ENCODE data around the gene DMC1.
A peak's percentile ranks its signal among the peaks of the same experiment; 100 is the strongest.

DMC1 gene

GRCh38 chr22:38503021-38503420, 67.0 kb downstream of the DMC1 start:
- DNase-seq: no peak
- Histone ChIP-seq H3K4me1 (ENCODE audit: control extremely low read depth in 1 of 4, control insufficient read depth in 4 of 4, insufficient read depth in 4 of 4, low read length in 3 of 4) (peaks cover 23 to 42% (median 28%) of the 10 kb centered on the region in 4 experiments), H3K9me3 (ENCODE audit: control extremely low read depth in 1 of 5, control insufficient read depth in 4 of 5, insufficient read depth in 2 of 5, low read depth in 1 of 5, low read length in 4 of 5) (no peaks in the 10 kb centered on the region), H3K4me3 (ENCODE audit: control insufficient read depth in 1 of 7, extremely low read depth in 1 of 7, insufficient read depth in 4 of 7, low read depth in 2 of 7, low read length in 6 of 7) (peak overlapping the region in 4 of 7 experiments; percentile 58 to 97 (median 96)), H3K27me3 (replicated peaks in 2 of 5; ENCODE audit: control insufficient read depth in 4 of 5, insufficient read depth in 5 of 5, low read length in 4 of 5) (no peaks in the 10 kb centered on the region), H3K27ac (ENCODE audit: insufficient read depth in 1 of 2, low read depth in 1 of 2, low read length in 2 of 2, poor library complexity in 1 of 2, severe bottlenecking in 2 of 2) (peak overlapping the region in 1 of 2 experiments; percentile 40), H3K36me3 (ENCODE audit: control insufficient read depth in 4 of 4, insufficient read depth in 4 of 4, low read length in 3 of 4) (peaks cover 17 to 60% (median 32%) of the 10 kb centered on the region in 4 experiments)
- POLR2A ChIA-PET: interaction anchor here (1.6 to 3.2 kb wide), 2 partner anchors 14 to 16 kb away, joined by 3 to 13 read pairs; no protein-coding TSS in a partner anchor
- CTCF ChIA-PET: interaction anchor here (0.6 to 2.5 kb wide), 4 partner anchors 10 to 703 kb away, joined by 4 to 13 read pairs (median 10); no protein-coding TSS in a partner anchor
- 27% methylated on average over 2 of the region's 4 CpGs for WGBS (ENCODE audit: insufficient coverage)

DNA sequence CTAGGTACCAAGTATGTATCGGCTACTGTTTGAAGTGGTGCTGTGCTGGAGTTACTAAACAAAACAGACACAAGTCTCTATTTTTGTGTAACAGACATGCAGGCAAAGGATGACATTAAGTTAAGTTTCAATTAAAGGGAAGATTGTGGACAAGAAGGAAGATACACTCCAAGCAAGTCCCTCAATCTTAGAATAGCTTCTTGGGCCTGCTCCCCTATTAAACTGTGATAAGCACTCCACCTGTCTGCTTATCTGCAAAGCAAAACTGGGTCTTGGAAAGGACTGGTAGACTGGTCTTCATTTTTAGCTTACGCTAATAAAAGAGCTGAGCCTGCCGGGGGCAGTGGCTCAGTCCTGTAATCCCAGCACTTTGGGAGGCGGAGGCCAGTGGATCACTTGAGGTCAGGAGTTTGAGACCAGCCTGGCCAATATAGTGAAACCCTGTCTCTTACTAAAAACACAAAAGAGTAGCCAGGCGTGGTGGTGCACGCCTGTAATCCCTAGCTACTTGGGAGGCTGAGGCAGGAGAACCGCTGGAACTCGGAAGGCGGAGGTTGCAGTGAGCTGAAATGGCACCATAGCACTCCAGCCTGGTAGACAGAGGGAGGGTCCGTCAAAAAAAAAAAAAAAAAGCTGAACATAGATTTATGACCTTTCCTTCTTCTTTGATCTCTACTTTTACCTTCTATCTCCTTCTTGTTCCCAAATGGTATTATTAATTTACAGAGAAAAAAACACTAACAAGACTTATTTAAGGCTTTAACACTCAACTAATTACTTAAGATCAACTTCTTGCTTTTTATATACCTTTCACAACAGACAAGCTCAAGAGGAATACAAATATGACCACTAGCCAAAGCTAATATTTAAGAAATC, 67.9 kb downstream of the DMC1 start:
- H3K9me3 ChIP-seq (ENCODE audit: control extremely low read depth in 1 of 5, control insufficient read depth in 4 of 5, insufficient read depth in 2 of 5, low read depth in 1 of 5, low read length in 4 of 5): no peaks in the 10 kb centered on the region
- 100% methylated on average over 7 of the region's 10 CpGs for WGBS (ENCODE audit: insufficient coverage)
- peak overlapping the region in 2 of 7 experiments; percentile 58 to 97 for H3K4me3 ChIP-seq (ENCODE audit: control insufficient read depth in 1 of 7, extremely low read depth in 1 of 7, insufficient read depth in 4 of 7, low read depth in 2 of 7, low read length in 6 of 7)
- no peaks in the 10 kb centered on the region for H3K27me3 ChIP-seq (replicated peaks in 2 of 5; ENCODE audit: control insufficient read depth in 4 of 5, insufficient read depth in 5 of 5, low read length in 4 of 5)
- CTCF ChIA-PET: interaction anchor here (0.6 to 2.5 kb wide), 7 partner anchors 9 to 704 kb away, joined by 3 to 13 read pairs (median 6); no protein-coding TSS in a partner anchor
- H3K27ac ChIP-seq (ENCODE audit: insufficient read depth in 1 of 2, low read depth in 1 of 2, low read length in 2 of 2, poor library complexity in 1 of 2, severe bottlenecking in 2 of 2): peak overlapping the region in 1 of 2 experiments; percentile 49
- DNase-seq: no peak
- POLR2A ChIA-PET: interaction anchor here (0.6 to 3.2 kb wide), 4 partner anchors 13 to 69 kb away, joined by 3 to 13 read pairs (median 3); no protein-coding TSS in a partner anchor
- H3K36me3 ChIP-seq (ENCODE audit: control insufficient read depth in 4 of 4, insufficient read depth in 4 of 4, low read length in 3 of 4): peaks cover 21 to 66% (median 40%) of the 10 kb centered on the region in 4 experiments
- peaks cover 23 to 40% (median 26%) of the 10 kb centered on the region in 4 experiments for H3K4me1 ChIP-seq (ENCODE audit: control extremely low read depth in 1 of 4, control insufficient read depth in 4 of 4, insufficient read depth in 4 of 4, low read length in 3 of 4)

GRCh38 chr22:38497869-38498268, 72.1 kb downstream of the DMC1 start:
- Histone ChIP-seq H3K4me3 (ENCODE audit: control insufficient read depth in 1 of 7, extremely low read depth in 1 of 7, insufficient read depth in 4 of 7, low read depth in 2 of 7, low read length in 6 of 7) (no peak overlapping the region), H3K9me3 (ENCODE audit: control extremely low read depth in 1 of 5, control insufficient read depth in 4 of 5, insufficient read depth in 2 of 5, low read depth in 1 of 5, low read length in 4 of 5) (no peaks in the 10 kb centered on the region), H3K27ac (ENCODE audit: insufficient read depth in 1 of 2, low read depth in 1 of 2, low read length in 2 of 2, poor library complexity in 1 of 2, severe bottlenecking in 2 of 2) (no peak overlapping the region), H3K27me3 (replicated peaks in 2 of 5; ENCODE audit: control insufficient read depth in 4 of 5, insufficient read depth in 5 of 5, low read length in 4 of 5) (no peaks in the 10 kb centered on the region), H3K4me1 (ENCODE audit: control extremely low read depth in 1 of 4, control insufficient read depth in 4 of 4, insufficient read depth in 4 of 4, low read length in 3 of 4) (peaks cover 5 to 14% (median 6%) of the 10 kb centered on the region in 4 experiments), H3K36me3 (ENCODE audit: control insufficient read depth in 4 of 4, insufficient read depth in 4 of 4, low read length in 3 of 4) (peaks cover 48 to 89% (median 74%) of the 10 kb centered on the region in 4 experiments)
- ChIA-PET POLR2A (interaction anchor here (0.7 to 1.5 kb wide), 2 partner anchors 9 to 13 kb away, joined by 3 to 4 read pairs; no protein-coding TSS in a partner anchor), CTCF (interaction anchor here (1.7 kb wide), 1 partner anchor 54 kb away, joined by 3 read pairs; no protein-coding TSS in a partner anchor)
- DNase-seq: no peak
- WGBS (ENCODE audit: insufficient coverage): no CpG with 5 or more reads among the region's 3 CpGs

GRCh38 chr22:38494939-38495338, 75.0 kb downstream of the DMC1 start:
- Histone ChIP-seq H3K27ac (ENCODE audit: insufficient read depth in 1 of 2, low read depth in 1 of 2, low read length in 2 of 2, poor library complexity in 1 of 2, severe bottlenecking in 2 of 2) (no peak overlapping the region), H3K27me3 (replicated peaks in 2 of 5; ENCODE audit: control insufficient read depth in 4 of 5, insufficient read depth in 5 of 5, low read length in 4 of 5) (no peaks in the 10 kb centered on the region), H3K4me3 (ENCODE audit: control insufficient read depth in 1 of 7, extremely low read depth in 1 of 7, insufficient read depth in 4 of 7, low read depth in 2 of 7, low read length in 6 of 7) (no peak overlapping the region), H3K36me3 (ENCODE audit: control insufficient read depth in 4 of 4, insufficient read depth in 4 of 4, low read length in 3 of 4) (peaks cover 48 to 96% (median 78%) of the 10 kb centered on the region in 4 experiments), H3K9me3 (ENCODE audit: control extremely low read depth in 1 of 5, control insufficient read depth in 4 of 5, insufficient read depth in 2 of 5, low read depth in 1 of 5, low read length in 4 of 5) (no peaks in the 10 kb centered on the region), H3K4me1 (ENCODE audit: control extremely low read depth in 1 of 4, control insufficient read depth in 4 of 4, insufficient read depth in 4 of 4, low read length in 3 of 4) (peaks cover 0 to 2% (median 0%) of the 10 kb centered on the region in 4 experiments)
- WGBS (ENCODE audit: insufficient coverage): 100% methylated on average over 8 of the region's 12 CpGs
- ChIA-PET CTCF (interaction anchor here (0.9 to 1.4 kb wide), 6 partner anchors 9 to 77 kb away, joined by 3 to 6 read pairs (median 3); no protein-coding TSS in a partner anchor), POLR2A (no interaction called here)
- no peak for DNase-seq

DNA sequence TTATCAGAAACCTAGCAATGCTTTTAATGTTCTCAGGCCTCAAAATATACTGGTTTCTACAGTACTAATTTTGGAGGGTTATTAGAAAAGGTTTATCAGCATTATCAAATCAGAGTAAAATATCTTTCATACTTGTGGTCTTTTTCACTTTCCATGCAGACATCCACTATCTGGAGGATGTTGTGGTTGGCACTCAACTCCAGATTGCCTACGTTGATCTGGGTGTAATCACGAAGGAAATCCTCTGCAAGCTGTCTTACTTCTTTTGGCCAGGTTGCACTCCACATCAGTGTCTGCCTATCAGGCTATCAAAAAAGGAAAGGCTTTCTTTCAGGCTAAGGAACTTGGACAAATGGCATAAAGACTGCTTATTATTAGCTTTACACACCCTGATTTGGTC, 75.5 kb downstream of the DMC1 start:
- peak in 2 of 3 donors; percentile 55 to 66 for DNase-seq
- CTCF ChIA-PET: interaction anchor here (0.9 to 1.4 kb wide), 4 partner anchors 11 to 78 kb away, joined by 3 to 6 read pairs (median 4); no protein-coding TSS in a partner anchor

GRCh38 chr22:38491707-38492348, 78.2 kb downstream of the DMC1 start:
- DNase-seq: no peak
- Histone ChIP-seq H3K4me1 (ENCODE audit: control extremely low read depth in 1 of 4, control insufficient read depth in 4 of 4, insufficient read depth in 4 of 4, low read length in 3 of 4) (peaks cover 0 to 2% (median 0%) of the 10 kb centered on the region in 4 experiments), H3K27ac (ENCODE audit: insufficient read depth in 1 of 2, low read depth in 1 of 2, low read length in 2 of 2, poor library complexity in 1 of 2, severe bottlenecking in 2 of 2) (no peak overlapping the region), H3K4me3 (ENCODE audit: control insufficient read depth in 1 of 7, extremely low read depth in 1 of 7, insufficient read depth in 4 of 7, low read depth in 2 of 7, low read length in 6 of 7) (no peak overlapping the region), H3K9me3 (ENCODE audit: control extremely low read depth in 1 of 5, control insufficient read depth in 4 of 5, insufficient read depth in 2 of 5, low read depth in 1 of 5, low read length in 4 of 5) (no peaks in the 10 kb centered on the region), H3K36me3 (ENCODE audit: control insufficient read depth in 4 of 4, insufficient read depth in 4 of 4, low read length in 3 of 4) (peaks cover 36 to 95% (median 83%) of the 10 kb centered on the region in 4 experiments), H3K27me3 (replicated peaks in 2 of 5; ENCODE audit: control insufficient read depth in 4 of 5, insufficient read depth in 5 of 5, low read length in 4 of 5) (no peaks in the 10 kb centered on the region)
- POLR2A ChIA-PET: interaction anchor here (0.6 to 0.7 kb wide), 2 partner anchors 36 to 91 kb away, joined by 4 read pairs; no protein-coding TSS in a partner anchor
- WGBS (ENCODE audit: insufficient coverage): 86% methylated on average over 1 of the region's 5 CpGs
- CTCF ChIA-PET: interaction anchor here (0.7 to 2.7 kb wide), 2 partner anchors 10 to 12 kb away, joined by 3 to 13 read pairs; no protein-coding TSS in a partner anchor

More for the DNA sequence above, 75.5 kb downstream of the DMC1 start:
- 18% methylated on average over 2 of the region's 2 CpGs for WGBS (ENCODE audit: insufficient coverage)
- H3K4me3 ChIP-seq (ENCODE audit: control insufficient read depth in 1 of 7, extremely low read depth in 1 of 7, insufficient read depth in 4 of 7, low read depth in 2 of 7, low read length in 6 of 7): no peak overlapping the region
- H3K9me3 ChIP-seq (ENCODE audit: control extremely low read depth in 1 of 5, control insufficient read depth in 4 of 5, insufficient read depth in 2 of 5, low read depth in 1 of 5, low read length in 4 of 5): no peaks in the 10 kb centered on the region
- peaks cover 0 to 2% (median 0%) of the 10 kb centered on the region in 4 experiments for H3K4me1 ChIP-seq (ENCODE audit: control extremely low read depth in 1 of 4, control insufficient read depth in 4 of 4, insufficient read depth in 4 of 4, low read length in 3 of 4)
- H3K27me3 ChIP-seq (replicated peaks in 2 of 5; ENCODE audit: control insufficient read depth in 4 of 5, insufficient read depth in 5 of 5, low read length in 4 of 5): no peaks in the 10 kb centered on the region
- peaks cover 46 to 96% (median 78%) of the 10 kb centered on the region in 4 experiments for H3K36me3 ChIP-seq (ENCODE audit: control insufficient read depth in 4 of 4, insufficient read depth in 4 of 4, low read length in 3 of 4)
- H3K27ac ChIP-seq (ENCODE audit: insufficient read depth in 1 of 2, low read depth in 1 of 2, low read length in 2 of 2, poor library complexity in 1 of 2, severe bottlenecking in 2 of 2): no peak overlapping the region
- POLR2A ChIA-PET: no interaction called here

All from common myeloid progenitor, CD34-positive (primary cell).